ENCODE results near the gene NLRP11.

The NLRP11 gene

GRCh38 chr19:55831846-55832245 lies at the start of gene NLRP11:
Gene NLRP11, minus strand, starts transcription at chr19:55831999. Its CDS starts 13,825 bp downstream, at chr19:55818174.
- no peak for DNase-seq

GRCh38 chr19:55877211-55877610 lies 45.4 kb upstream of the NLRP11 start:
- DNase-seq, result no peak

- DNase-seq, result no peak
Observed at GRCh38 chr19:55870736-55871135, 38.9 kb upstream of the NLRP11 start.

GRCh38 chr19:55867101-55867500 lies 35.3 kb upstream of the NLRP11 start:
- DNase-seq, result no peak

GRCh38 chr19:55866521-55866920 lies 34.7 kb upstream of the NLRP11 start:
- no peak for DNase-seq

- no peak for DNase-seq
Observed at GRCh38 chr19:55858969-55859368, 27.2 kb upstream of the NLRP11 start.

GRCh38 chr19:55858401-55858800 lies 26.6 kb upstream of the NLRP11 start:
- DNase-seq, result no peak

GRCh38 chr19:55857974-55858373 lies 26.2 kb upstream of the NLRP11 start:
- no peak for DNase-seq

- no peak for DNase-seq
Observed at GRCh38 chr19:55857149-55857548, 25.4 kb upstream of the NLRP11 start.

- DNase-seq, result no peak
Observed at GRCh38 chr19:55855160-55855559, 23.4 kb upstream of the NLRP11 start.

GRCh38 chr19:55838906-55839305 lies 7.1 kb upstream of the NLRP11 start:
- no peak for DNase-seq

GRCh38 chr19:55838251-55838650 lies 6.5 kb upstream of the NLRP11 start:
- DNase-seq, result no peak

GRCh38 chr19:55836340-55836739 lies 4.5 kb upstream of the NLRP11 start, which contains the start of gene NLRP4:
Gene NLRP4, plus strand, starts transcription at chr19:55836540. Its CDS starts 15,541 bp downstream, at chr19:55852081.
- no peak for DNase-seq

GRCh38 chr19:55832676-55833075 lies 877 bp upstream of the NLRP11 start:
- DNase-seq, result no peak

- no peak for DNase-seq
Observed at GRCh38 chr19:55830656-55831055, 1.1 kb downstream of the NLRP11 start.

- no peak for DNase-seq
Observed at GRCh38 chr19:55820037-55820436, 11.8 kb downstream of the NLRP11 start.

- DNase-seq, result no peak
Observed at GRCh38 chr19:55813906-55814305, 17.9 kb downstream of the NLRP11 start.

- DNase-seq, result no peak
Observed at GRCh38 chr19:55812449-55812848, 19.4 kb downstream of the NLRP11 start.

GRCh38 chr19:55811340-55811739 lies 20.5 kb downstream of the NLRP11 start:
- no peak for DNase-seq

- DNase-seq, result peak; percentile 23
Observed at GRCh38 chr19:55809381-55810058, 22.3 kb downstream of the NLRP11 start.

- DNase-seq, result no peak
Observed at GRCh38 chr19:55802281-55802680, 29.5 kb downstream of the NLRP11 start.

GRCh38 chr19:55801416-55801815 lies 30.4 kb downstream of the NLRP11 start:
- DNase-seq, result no peak

- no peak for DNase-seq
Observed at GRCh38 chr19:55795021-55795420, 36.8 kb downstream of the NLRP11 start.

- DNase-seq, result no peak
Observed at GRCh38 chr19:55781112-55781511, 50.7 kb downstream of the NLRP11 start.

- no peak for DNase-seq
Observed at GRCh38 chr19:55778331-55778730, 53.5 kb downstream of the NLRP11 start.

Data from CD4-positive, alpha-beta T cell treated with Interleukin-12 subunit alpha and Interleukin-12 subunit beta, for 1 hour (primary cell).